Endothelial cell of umbilical vein (primary cell): Measurements from ENCODE around the gene PPP1R9B. TPM values are rescaled to one million over a fixed set of nuclear protein-coding genes. Genes with fewer than 3 reads are reported as not detected.

Experiments
- BruUV-seq: library from RNA; stranded (reverse); fragments of 400-500 nt; replicated peaks from 2 replicates; lab custom pipeline; 2021; lab: Mats Ljungman, UMichigan
- CTCF ChIA-PET: fragments of 300-600, 350-600 bp; sonication (Branson Sonifier 250); formaldehyde crosslinking; loops from one replicate; lab custom pipeline; 2021; ENCODE audit warnings: antibody characterized with exemption, inconsistent platforms; lab: Charles Lee
- POLR2A ChIA-PET: fragments of 300-600, 350-600 bp; sonication (Branson Sonifier 250); formaldehyde crosslinking; loops from one replicate; lab custom pipeline; 2021; ENCODE audit warnings: antibody characterized with exemption, inconsistent platforms; lab: Charles Lee
- DNase-seq: peaks from one replicate; pipeline ENCODE4 v3.0.0-alpha.2; 2011; ENCODE audit warnings: low read depth, low spot score
- FAIRE-seq: peaks from 2 replicates; lab custom pipeline; 2011; peaks lifted over from hg19 to GRCh38; lab: Jason Lieb, UNC
- H2AFZ ChIP-seq: 2 replicates; pipeline ENCODE4 v1.6.0; 2012; ENCODE audit warnings: low read depth, low read length, control low read depth, inconsistent platforms
- H3K27ac ChIP-seq: 2 replicates; pipeline ENCODE4 v1.5.1; 2011; ENCODE audit warnings: low read depth, mild to moderate bottlenecking, control low read depth, low read length, moderate library complexity; ENCODE audit not compliant: insufficient read depth
- H3K27me3 ChIP-seq, 2 experiments: 2 replicates each; pipeline versions ENCODE4 v1.6.0 to v1.6.1; 2011; ENCODE audit warnings: low read length in 2 of 2, mixed read lengths in 1 of 2; ENCODE audit not compliant: control insufficient read depth in 2 of 2, insufficient read depth in 2 of 2
- H3K36me3 ChIP-seq, 2 experiments: 2 replicates in 1 of 2; 3 replicates in 1 of 2; pipeline ENCODE4 v1.5.1; 2011; ENCODE audit warnings: low read length in 2 of 2, mild to moderate bottlenecking in 1 of 2, moderate library complexity in 1 of 2; ENCODE audit not compliant: control insufficient read depth in 2 of 2, insufficient read depth in 2 of 2; ENCODE audit errors: extremely low read depth in 1 of 2
- H3K4me1 ChIP-seq: 3 replicates; pipeline ENCODE4 v1.5.1; 2011; ENCODE audit warnings: mild to moderate bottlenecking, low read length; ENCODE audit not compliant: control insufficient read depth, insufficient read depth; ENCODE audit errors: extremely low read depth
- H3K4me2 ChIP-seq: 2 replicates; pipeline ENCODE4 v1.6.1; 2011; ENCODE audit warnings: low read length, control low read depth, mixed read lengths; ENCODE audit not compliant: insufficient read depth
- H3K4me3 ChIP-seq, 3 experiments: fragments of 200-600 bp in 1 of 3; sonication (generic), shearing (Covaris generic) in 1 of 3; replicated peaks in 1 of 3; 2 replicates each; pipeline ENCODE4 v1.5.1; 2011 to 2016; ENCODE audit warnings: control low read depth in 3 of 3, low read length in 3 of 3, mild to moderate bottlenecking in 2 of 3, inconsistent platforms in 1 of 3, low read depth in 1 of 3, moderate library complexity in 1 of 3; ENCODE audit not compliant: insufficient read depth in 1 of 3
- H3K79me2 ChIP-seq: 2 replicates; pipeline ENCODE4 v1.6.0; 2012; ENCODE audit warnings: low read length, inconsistent platforms; ENCODE audit not compliant: control insufficient read depth, insufficient read depth
- H3K9ac ChIP-seq: replicated peaks from 2 replicates; pipeline ENCODE3; 2011; ENCODE audit warnings: low read length, control low read depth; ENCODE audit not compliant: insufficient read depth; ENCODE audit errors: extremely low read depth
- H3K9me1 ChIP-seq: replicated peaks from 3 replicates; pipeline ENCODE4 v1.6.0; 2011; ENCODE audit warnings: mild to moderate bottlenecking, low read length; ENCODE audit not compliant: control insufficient read depth, insufficient read depth; ENCODE audit errors: extremely low read depth
- H3K9me3 ChIP-seq: replicated peaks from 2 replicates; pipeline ENCODE4 v1.5.1; 2012; ENCODE audit warnings: low read length, inconsistent platforms; ENCODE audit not compliant: control insufficient read depth, insufficient read depth
- H4K20me1 ChIP-seq: replicated peaks from 2 replicates; pipeline ENCODE3; 2011; ENCODE audit warnings: mild to moderate bottlenecking, low read length; ENCODE audit not compliant: control insufficient read depth, insufficient read depth; ENCODE audit errors: extremely low read depth
- CTCF ChIP-seq, 2 donors: IDR thresholded peaks; 1 replicate in 1 of 2; 2 replicates in 1 of 2; pipeline ENCODE4 v1.5.1; 2011; ENCODE audit warnings: low read length in 2 of 2, mild to moderate bottlenecking in 2 of 2, moderate library complexity in 2 of 2, control low read depth in 1 of 2, inconsistent platforms in 1 of 2, low read depth in 1 of 2; ENCODE audit not compliant: insufficient read depth in 1 of 2; ENCODE audit errors: extremely low read depth in 1 of 2
- EZH2 ChIP-seq: IDR thresholded peaks from 2 replicates; pipeline ENCODE4 v1.6.1; 2012; ENCODE audit warnings: borderline replicate concordance, low read depth, mild to moderate bottlenecking, moderate library complexity, low read length, inconsistent platforms; ENCODE audit not compliant: severe bottlenecking
- FOS ChIP-seq: IDR thresholded peaks from 2 replicates; pipeline ENCODE4 v1.6.1; 2011; ENCODE audit warnings: mild to moderate bottlenecking, low read length, moderate library complexity, borderline replicate concordance; ENCODE audit not compliant: insufficient read depth
- GATA2 ChIP-seq: IDR thresholded peaks from 2 replicates; pipeline ENCODE4 v1.7.0; 2011; ENCODE audit warnings: low read depth, mild to moderate bottlenecking, moderate library complexity, mixed read lengths, low read length; ENCODE audit not compliant: insufficient read length, insufficient read depth
- JUN ChIP-seq: IDR thresholded peaks from 2 replicates; pipeline ENCODE4 v1.6.1; 2011; ENCODE audit warnings: borderline replicate concordance, low read depth; ENCODE audit not compliant: insufficient read length, insufficient read depth
- MYC ChIP-seq: IDR thresholded peaks from one replicate; pipeline ENCODE4 v1.6.1; 2011; ENCODE audit warnings: mild to moderate bottlenecking, low read depth, low read length
- POLR2A ChIP-seq: IDR thresholded peaks from 2 replicates; pipeline ENCODE4 v1.6.1; 2012; ENCODE audit warnings: low read depth, mild to moderate bottlenecking, control low read depth, low read length
- POLR2AphosphoS5 ChIP-seq: IDR thresholded peaks from 2 replicates; pipeline ENCODE4 v1.6.1; 2012; ENCODE audit warnings: low read depth, mild to moderate bottlenecking, control low read depth, low read length, moderate library complexity; ENCODE audit not compliant: insufficient read depth
- dilution Hi-C: fragments of 300-500 bp; cut with MboI; formaldehyde crosslinking; loops from one replicate; pipeline ENCODE4 v1.15.0; 2019; ENCODE audit warnings: low sequenced_read_pairs; ENCODE audit not compliant: extremely low pct_ligation_motif_present
- intact Hi-C: fragments of 100-400 bp; cut with micrococcal nuclease; formaldehyde crosslinking; loops from one replicate; pipeline ENCODE4 v1.10.0; 2022
- polyA plus RNA-seq, 4 experiments: library from polyadenylated mRNA; depleted of rRNA in 3 of 4; stranded (reverse) in 3 of 4; unstranded in 1 of 4; fragments of >200 nt; gene quantifications; 2 replicates each; pipeline versions ENCODE4 v1.2.1 to v1.2.3, GENCODE V29; 2011 to 2012; ENCODE audit warnings: missing spikeins in 1 of 4
- total RNA-seq: library from RNA; stranded (reverse); gene quantifications from 2 replicates; pipeline ENCODE4 v1.2.3, GENCODE V29; 2021
- TF ChIP-seq, protein P1 (sequence below): IDR thresholded peaks from 2 replicates; pipeline ENCODE4 v1.6.1; 2011; ENCODE audit not compliant: insufficient read depth, insufficient read length

Gene PPP1R9B
- total and polyA plus RNA-seq, 2 donors (not counting 3 experiments of a cell fraction or from before 2014, with no cell fraction given), result 20.1 to 60.2 TPM

DNA sequence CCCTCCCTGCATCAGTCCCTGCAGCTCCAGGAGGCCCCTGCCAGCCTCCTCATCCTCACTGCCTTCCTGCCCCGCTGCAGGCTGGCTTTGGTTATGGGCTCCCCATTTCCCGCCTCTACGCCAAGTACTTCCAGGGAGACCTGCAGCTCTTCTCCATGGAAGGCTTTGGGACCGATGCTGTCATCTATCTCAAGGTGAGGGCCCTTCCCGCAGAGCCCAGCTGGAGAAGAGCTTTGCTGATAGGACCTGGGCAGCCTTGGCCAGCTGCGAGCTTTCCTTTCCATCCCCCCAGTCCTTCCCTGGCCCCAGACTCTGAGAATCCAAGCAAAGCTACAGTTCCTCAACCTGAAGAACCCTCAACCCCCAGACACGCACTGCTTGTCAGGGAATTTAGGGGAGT is 41.3 kb downstream of the PPP1R9B start:
- peaks cover 0 to 4% of the 10 kb centered on the region in 2 experiments for H3K36me3 ChIP-seq
- no peaks in the 10 kb centered on the region for H3K27me3 ChIP-seq
- H3K9me3 ChIP-seq, result no peaks in the 10 kb centered on the region
- no peak overlapping the region for H2AFZ ChIP-seq
- H3K79me2 ChIP-seq, result no peaks in the 10 kb centered on the region
- intact Hi-C loops, result no loop called here
- no peaks in the 10 kb centered on the region for H3K4me1 ChIP-seq
- no peak overlapping the region for H3K4me3 ChIP-seq
- dilution Hi-C loops, result no loop called here
- H3K27ac ChIP-seq, result no peak overlapping the region
- CTCF ChIA-PET, result interaction anchor here (1.0 to 4.1 kb wide), 4 partner anchors 8 to 89 kb away, joined by 3 to 29 read pairs (median 9); no protein-coding TSS in a partner anchor
- POLR2A ChIA-PET, result no interaction called here
- no peak overlapping the region for H3K4me2 ChIP-seq
- no peak for DNase-seq
- H3K9me1 ChIP-seq, result no peaks in the 10 kb centered on the region
- FAIRE-seq, result no peak
- TF ChIP-seq MYC, result no peak
- no peak for TF ChIP-seq POLR2AphosphoS5
- TF ChIP-seq JUN, result no peak
- TF ChIP-seq FOS, result no peak
- TF ChIP-seq POLR2A, result no peak
- TF ChIP-seq CTCF (IDR thresholded peaks at IDR 0.05; ENCODE audit: extremely low read depth in 1 of 2, insufficient read depth in 1 of 2, low read depth in 1 of 2, low read length in 2 of 2), result no peak
- TF ChIP-seq, protein P1, sequence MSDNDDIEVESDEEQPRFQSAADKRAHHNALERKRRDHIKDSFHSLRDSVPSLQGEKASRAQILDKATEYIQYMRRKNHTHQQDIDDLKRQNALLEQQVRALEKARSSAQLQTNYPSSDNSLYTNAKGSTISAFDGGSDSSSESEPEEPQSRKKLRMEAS, result no peak
- TF ChIP-seq EZH2, result no peak
- TF ChIP-seq GATA2, result no peak
- H4K20me1 ChIP-seq, result no peaks in the 10 kb centered on the region
- H3K9ac ChIP-seq, result no peak overlapping the region
- no TSS peak for BruUV-seq
